Loucy (cell line): ENCODE data around the gene DTNBP1.
A peak's percentile ranks its signal among the peaks of the same experiment; 100 is the strongest.

Experiments
- H2AFZ ChIP-seq: fragments of 200-600 bp; sonication (generic); 2 replicates; pipeline ENCODE4 v1.6.0; 2016; ENCODE audit warnings: antibody characterized with exemption, mild to moderate bottlenecking, low read length, moderate library complexity
- H3F3A ChIP-seq: fragments of 200-600 bp; 2 replicates; pipeline ENCODE4 v1.6.0; 2016; ENCODE audit warnings: antibody characterized with exemption, low read depth, mild to moderate bottlenecking
- H3K27me3 ChIP-seq: fragments of 200-600 bp; sonication (generic); 2 replicates; pipeline ENCODE4 v1.6.1; 2014; ENCODE audit warnings: low read length, mild to moderate bottlenecking; ENCODE audit not compliant: insufficient read depth, poor library complexity, severe bottlenecking
- H3K36me3 ChIP-seq: fragments of 200-600 bp; sonication (generic); 2 replicates; pipeline ENCODE4 v1.6.1; 2016; ENCODE audit warnings: low read length; ENCODE audit not compliant: insufficient read depth
- H3K4me1 ChIP-seq: fragments of 200-600 bp; sonication (generic); 2 replicates; pipeline ENCODE4 v1.5.1; 2014; ENCODE audit warnings: low read length, mild to moderate bottlenecking; ENCODE audit not compliant: insufficient read depth, poor library complexity, severe bottlenecking
- H3K4me2 ChIP-seq: fragments of 200-600 bp; sonication (generic); 2 replicates; pipeline ENCODE4 v1.6.0; 2014; ENCODE audit warnings: antibody characterized with exemption, low read length, low read depth, mild to moderate bottlenecking; ENCODE audit not compliant: poor library complexity, severe bottlenecking
- H3K4me3 ChIP-seq: fragments of 200-600 bp; sonication (generic); 2 replicates; pipeline ENCODE4 v1.5.1; 2014; ENCODE audit warnings: low read length, mild to moderate bottlenecking, mixed read lengths; ENCODE audit not compliant: poor library complexity, severe bottlenecking
- H3K79me2 ChIP-seq: fragments of 200-600 bp; sonication (generic); 2 replicates; pipeline ENCODE4 v1.6.1; 2014; ENCODE audit warnings: low read length; ENCODE audit not compliant: insufficient read depth
- H3K9ac ChIP-seq: fragments of 200-600 bp; sonication (generic); 2 replicates; pipeline ENCODE4 v1.6.0; 2014; ENCODE audit warnings: mild to moderate bottlenecking, low read depth, low read length, moderate library complexity; ENCODE audit not compliant: poor library complexity, severe bottlenecking
- H3K9me2 ChIP-seq: fragments of 200-600 bp; sonication (generic); replicated peaks from 2 replicates; pipeline ENCODE4 v1.6.1; 2016; ENCODE audit warnings: low read depth, low read length, mixed read lengths
- H3K9me3 ChIP-seq: fragments of 200-600 bp; sonication (generic); 2 replicates; pipeline ENCODE4 v1.6.1; 2014; ENCODE audit warnings: mild to moderate bottlenecking, antibody characterized with exemption, low read length, low read depth; ENCODE audit not compliant: insufficient read depth
- H4K20me1 ChIP-seq: fragments of 200-600 bp; sonication (generic); 2 replicates; pipeline ENCODE4 v1.6.0; 2014; ENCODE audit warnings: antibody characterized with exemption, low read length, mild to moderate bottlenecking; ENCODE audit not compliant: insufficient read depth, poor library complexity, severe bottlenecking
- EZH2phosphoT487 ChIP-seq: fragments of 200-600 bp; IDR thresholded peaks from 2 replicates; pipeline ENCODE4 v1.6.1; 2018; ENCODE audit warnings: antibody characterized with exemption, mild to moderate bottlenecking, moderate library complexity, borderline replicate concordance
- TF ChIP-seq, protein P1 (sequence below): fragments of 200-600 bp; sonication (generic); conservative IDR thresholded peaks from 2 replicates; pipeline ENCODE4 v1.5.1; 2014; ENCODE audit warnings: mild to moderate bottlenecking, antibody characterized with exemption, low read length

Gene DTNBP1

DNA sequence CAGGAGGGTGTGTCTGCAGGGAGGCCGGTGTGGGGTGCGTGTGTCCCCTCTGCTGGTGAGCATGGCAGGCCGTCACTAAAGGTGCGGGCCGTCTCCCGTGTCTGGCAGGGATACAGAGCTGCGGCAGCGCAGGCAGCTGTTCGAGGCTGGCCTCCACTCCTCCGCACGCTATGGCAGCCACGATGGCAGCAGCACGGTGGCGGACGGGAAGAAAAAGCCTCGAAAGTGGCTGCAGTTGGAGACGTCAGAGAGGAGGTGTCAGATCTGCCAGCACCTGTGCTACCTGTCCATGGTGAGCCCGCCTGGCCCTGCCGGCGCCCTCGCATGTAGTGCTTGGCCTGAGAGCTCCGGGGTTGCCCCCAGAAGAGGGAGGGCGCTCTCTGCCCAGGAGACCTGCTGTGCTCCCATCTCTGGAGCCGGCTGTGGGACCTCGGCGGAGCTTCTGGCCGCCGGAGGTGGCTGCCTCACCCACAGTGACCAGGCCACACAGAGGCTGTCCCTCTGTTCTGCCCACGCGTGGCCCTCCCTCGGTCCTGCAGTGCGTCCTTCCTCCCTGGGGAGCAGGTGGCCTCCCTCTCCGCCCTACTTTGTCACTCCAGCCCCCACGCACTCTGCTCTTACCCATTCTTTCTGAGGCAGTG is 149.6 kb downstream of the DTNBP1 start:
- TF ChIP-seq, protein P1, sequence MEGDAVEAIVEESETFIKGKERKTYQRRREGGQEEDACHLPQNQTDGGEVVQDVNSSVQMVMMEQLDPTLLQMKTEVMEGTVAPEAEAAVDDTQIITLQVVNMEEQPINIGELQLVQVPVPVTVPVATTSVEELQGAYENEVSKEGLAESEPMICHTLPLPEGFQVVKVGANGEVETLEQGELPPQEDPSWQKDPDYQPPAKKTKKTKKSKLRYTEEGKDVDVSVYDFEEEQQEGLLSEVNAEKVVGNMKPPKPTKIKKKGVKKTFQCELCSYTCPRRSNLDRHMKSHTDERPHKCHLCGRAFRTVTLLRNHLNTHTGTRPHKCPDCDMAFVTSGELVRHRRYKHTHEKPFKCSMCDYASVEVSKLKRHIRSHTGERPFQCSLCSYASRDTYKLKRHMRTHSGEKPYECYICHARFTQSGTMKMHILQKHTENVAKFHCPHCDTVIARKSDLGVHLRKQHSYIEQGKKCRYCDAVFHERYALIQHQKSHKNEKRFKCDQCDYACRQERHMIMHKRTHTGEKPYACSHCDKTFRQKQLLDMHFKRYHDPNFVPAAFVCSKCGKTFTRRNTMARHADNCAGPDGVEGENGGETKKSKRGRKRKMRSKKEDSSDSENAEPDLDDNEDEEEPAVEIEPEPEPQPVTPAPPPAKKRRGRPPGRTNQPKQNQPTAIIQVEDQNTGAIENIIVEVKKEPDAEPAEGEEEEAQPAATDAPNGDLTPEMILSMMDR: no peak
- TF ChIP-seq EZH2phosphoT487: no peak
- Histone ChIP-seq H3K4me1 (no peaks in the 10 kb centered on the region), H3K9me2 (no peaks in the 10 kb centered on the region), H3K27me3 (no peaks in the 10 kb centered on the region), H2AFZ (no peak overlapping the region), H3K9me3 (no peaks in the 10 kb centered on the region), H3K9ac (no peak overlapping the region), H3K79me2 (peaks cover 18% of the 10 kb centered on the region; the same call in 1 of the 2 replicates), H4K20me1 (peaks cover 38% of the 10 kb centered on the region), H3K4me3 (no peak overlapping the region), H3K4me2 (no peak overlapping the region), H3F3A (no peaks in the 10 kb centered on the region), H3K36me3 (peaks cover 100% of the 10 kb centered on the region)

DNA sequence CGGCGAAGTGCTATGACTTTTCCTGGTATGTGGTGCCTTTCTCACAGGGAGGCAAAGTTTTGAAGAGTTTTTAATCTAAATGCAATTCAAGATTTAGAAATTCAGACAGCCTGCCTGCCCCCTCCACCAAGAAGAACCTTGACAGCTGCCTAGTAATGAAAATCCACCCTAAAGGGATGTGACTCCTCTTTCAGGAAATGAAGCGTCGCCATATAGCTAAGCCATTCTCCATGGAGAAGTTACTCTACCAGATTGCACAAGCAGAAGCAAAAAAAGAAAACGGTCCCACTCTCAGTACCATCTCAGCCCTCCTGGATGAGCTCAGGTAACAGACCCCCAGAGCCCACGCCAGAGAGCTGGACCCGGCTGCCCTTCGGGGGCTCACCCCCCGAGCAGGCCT is 150.1 kb downstream of the DTNBP1 start:
- H3K36me3 ChIP-seq: peaks cover 100% of the 10 kb centered on the region
- no peaks in the 10 kb centered on the region for H3K27me3 ChIP-seq
- no peaks in the 10 kb centered on the region for H3F3A ChIP-seq
- no peak overlapping the region for H2AFZ ChIP-seq
- H3K4me1 ChIP-seq: no peaks in the 10 kb centered on the region
- H3K4me2 ChIP-seq: no peak overlapping the region
- TF ChIP-seq EZH2phosphoT487: no peak
- TF ChIP-seq, protein P1: no peak
- no peaks in the 10 kb centered on the region for H3K9me3 ChIP-seq
- peaks cover 19% of the 10 kb centered on the region; the same call in 1 of the 2 replicates for H3K79me2 ChIP-seq
- no peak overlapping the region for H3K9ac ChIP-seq
- no peaks in the 10 kb centered on the region for H3K9me2 ChIP-seq
- peaks cover 42% of the 10 kb centered on the region for H4K20me1 ChIP-seq
- no peak overlapping the region for H3K4me3 ChIP-seq

DNA sequence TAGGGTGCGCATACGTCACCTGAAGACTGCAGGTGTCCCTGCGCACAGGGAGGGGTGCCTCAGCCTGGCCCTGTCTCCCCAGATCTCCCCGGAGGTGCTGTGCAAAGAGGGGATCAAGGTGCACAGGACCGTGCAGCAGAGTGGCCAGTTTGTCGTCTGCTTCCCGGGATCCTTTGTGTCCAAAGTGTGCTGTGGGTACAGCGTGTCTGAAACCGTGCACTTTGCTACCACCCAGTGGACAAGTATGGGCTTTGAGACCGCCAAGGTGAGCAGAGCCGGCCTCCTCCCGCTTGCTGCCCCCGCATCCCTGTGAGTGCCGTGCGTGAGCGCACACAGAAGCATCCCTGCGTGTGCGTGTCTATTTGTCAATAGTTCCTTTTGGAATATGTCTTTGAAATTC is 150.7 kb downstream of the DTNBP1 start:
- H4K20me1 ChIP-seq: peaks cover 42% of the 10 kb centered on the region
- no peak for TF ChIP-seq EZH2phosphoT487
- TF ChIP-seq, protein P1: peak; percentile 33
- no peaks in the 10 kb centered on the region for H3K9me3 ChIP-seq
- no peaks in the 10 kb centered on the region for H3K27me3 ChIP-seq
- no peak overlapping the region for H2AFZ ChIP-seq
- peaks cover 100% of the 10 kb centered on the region for H3K36me3 ChIP-seq
- no peak overlapping the region for H3K9ac ChIP-seq
- no peaks in the 10 kb centered on the region for H3K4me1 ChIP-seq
- peaks cover 23% of the 10 kb centered on the region; the same call in 1 of the 2 replicates for H3K79me2 ChIP-seq
- H3K4me3 ChIP-seq: no peak overlapping the region
- H3F3A ChIP-seq: no peaks in the 10 kb centered on the region
- H3K4me2 ChIP-seq: no peak overlapping the region
- H3K9me2 ChIP-seq: no peaks in the 10 kb centered on the region
